ENCODE data around the gene NECTIN1.

NECTIN1 gene

GRCh38 chr11:119643212-119643875 is 85.7 kb downstream of the NECTIN1 start:
- DNase-seq (ENCODE audit: low spot score) = no peak
- no peak for TF ChIP-seq CTCF (IDR thresholded peaks at IDR 0.05; ENCODE audit: extremely low read depth, missing control alignments)

GRCh38 chr11:119641983-119642745 is 86.8 kb downstream of the NECTIN1 start:
- peak; percentile 59 for DNase-seq (ENCODE audit: low spot score)
- TF ChIP-seq CTCF (IDR thresholded peaks at IDR 0.05; ENCODE audit: extremely low read depth, missing control alignments) = peak; percentile 25

- TF ChIP-seq CTCF (IDR thresholded peaks at IDR 0.05; ENCODE audit: extremely low read depth, missing control alignments) = no peak
- DNase-seq (ENCODE audit: low spot score) = no peak
Observed at GRCh38 chr11:119640541-119640940, 88.5 kb downstream of the NECTIN1 start.

- no peak for TF ChIP-seq CTCF (IDR thresholded peaks at IDR 0.05; ENCODE audit: extremely low read depth, missing control alignments)
- DNase-seq (ENCODE audit: low spot score) = no peak
Observed at GRCh38 chr11:119639642-119640205, 89.3 kb downstream of the NECTIN1 start.

GRCh38 chr11:119638851-119639250 is 90.1 kb downstream of the NECTIN1 start:
- DNase-seq (ENCODE audit: low spot score) = no peak
- TF ChIP-seq CTCF (IDR thresholded peaks at IDR 0.05; ENCODE audit: extremely low read depth, missing control alignments) = no peak

- DNase-seq (ENCODE audit: low spot score) = no peak
- no peak for TF ChIP-seq CTCF (IDR thresholded peaks at IDR 0.05; ENCODE audit: extremely low read depth, missing control alignments)
Observed at GRCh38 chr11:119637481-119637880, 91.5 kb downstream of the NECTIN1 start.

- no peak for DNase-seq (ENCODE audit: low spot score)
Observed at GRCh38 chr11:119635776-119636175, 93.2 kb downstream of the NECTIN1 start.

More at GRCh38 chr11:119635776-119636175, 93.2 kb downstream of the NECTIN1 start:
- TF ChIP-seq CTCF (IDR thresholded peaks at IDR 0.05; ENCODE audit: extremely low read depth, missing control alignments) = no peak
